ACC112 (cell line): ENCODE data around the gene DUSP16.
A peak's percentile ranks its signal among the peaks of the same experiment; 100 is the strongest.

ENCODE experiments used
- H2AFZ ChIP-seq: fragments of 200-600 bp; sonication (generic); one replicate; pipeline ENCODE4 v1.6.0; 2017; ENCODE audit warnings: antibody characterized with exemption, low read length; ENCODE audit not compliant: unreplicated experiment
- H3K27ac ChIP-seq: fragments of 200-600 bp; sonication (generic); 2 replicates; pipeline ENCODE4 v1.5.1; 2014; ENCODE audit warnings: low read depth, mild to moderate bottlenecking, antibody characterized with exemption, low read length, moderate library complexity
- H3K27me3 ChIP-seq: fragments of 200-600 bp; sonication (generic); 2 replicates; pipeline ENCODE4 v1.6.1; 2014; ENCODE audit warnings: mild to moderate bottlenecking, antibody characterized with exemption, low read length, moderate library complexity, mixed read lengths; ENCODE audit not compliant: insufficient read depth
- H3K36me3 ChIP-seq: fragments of 200-600 bp; sonication (generic); 2 replicates; pipeline ENCODE4 v1.6.1; 2016; ENCODE audit warnings: mild to moderate bottlenecking, antibody characterized with exemption, low read length, moderate library complexity, mixed read lengths; ENCODE audit not compliant: insufficient read depth
- H3K4me1 ChIP-seq: fragments of 200-600 bp; sonication (generic); one replicate; pipeline ENCODE4 v1.6.1; 2016; ENCODE audit warnings: low read length, mixed read lengths; ENCODE audit not compliant: insufficient read depth, unreplicated experiment, control insufficient read depth
- H3K4me3 ChIP-seq: fragments of 200-600 bp; sonication (generic); 2 replicates; pipeline ENCODE4 v1.5.1; 2014; ENCODE audit warnings: mild to moderate bottlenecking, low read depth, low read length
- H3K79me2 ChIP-seq: fragments of 200-600 bp; sonication (generic); one replicate; pipeline ENCODE4 v1.6.0; 2016; ENCODE audit warnings: low read length; ENCODE audit not compliant: control insufficient read depth, unreplicated experiment, insufficient read depth

DUSP16 gene

GRCh38 chr12:12441429-12441807 lies 121.2 kb downstream of the DUSP16 start:
- Histone ChIP-seq H3K27ac (peak overlapping the region; percentile 82; the same call in 1 of the 2 replicates), H3K4me1 (peaks cover 23% of the 10 kb centered on the region), H3K79me2 (no peaks in the 10 kb centered on the region), H3K36me3 (peaks cover 10% of the 10 kb centered on the region), H3K27me3 (no peaks in the 10 kb centered on the region), H3K4me3 (no peak overlapping the region), H2AFZ (no peak overlapping the region)

GRCh38 chr12:12440784-12441428 lies 121.8 kb downstream of the DUSP16 start:
- Histone ChIP-seq H3K79me2 (no peaks in the 10 kb centered on the region), H3K36me3 (peaks cover 10% of the 10 kb centered on the region), H3K4me3 (no peak overlapping the region), H2AFZ (no peak overlapping the region), H3K27me3 (no peaks in the 10 kb centered on the region), H3K4me1 (peaks cover 23% of the 10 kb centered on the region), H3K27ac (no peak overlapping the region)

GRCh38 chr12:12439636-12440035 lies 123.0 kb downstream of the DUSP16 start:
- peak overlapping the region; percentile 40; the same call in 1 of the 2 replicates for H3K27ac ChIP-seq
- no peaks in the 10 kb centered on the region for H3K79me2 ChIP-seq
- H2AFZ ChIP-seq, result no peak overlapping the region
- H3K4me1 ChIP-seq, result peaks cover 23% of the 10 kb centered on the region
- H3K36me3 ChIP-seq, result peaks cover 10% of the 10 kb centered on the region
- no peaks in the 10 kb centered on the region for H3K27me3 ChIP-seq
- no peak overlapping the region for H3K4me3 ChIP-seq

- Histone ChIP-seq H3K36me3 (peaks cover 10% of the 10 kb centered on the region), H3K27ac (no peak overlapping the region; the same call in 1 of the 2 replicates), H2AFZ (no peak overlapping the region), H3K4me3 (no peak overlapping the region), H3K79me2 (no peaks in the 10 kb centered on the region), H3K27me3 (no peaks in the 10 kb centered on the region), H3K4me1 (peaks cover 11% of the 10 kb centered on the region)
Observed at GRCh38 chr12:12436831-12437345, 125.8 kb downstream of the DUSP16 start.

- Histone ChIP-seq H3K27ac (no peak overlapping the region), H3K4me1 (peaks cover 8% of the 10 kb centered on the region)
Observed at GRCh38 chr12:12433203-12433731, 129.4 kb downstream of the DUSP16 start.

GRCh38 chr12:12432364-12432763 lies 130.3 kb downstream of the DUSP16 start:
- H3K79me2 ChIP-seq, result no peaks in the 10 kb centered on the region
- H3K27ac ChIP-seq, result no peak overlapping the region
- no peak overlapping the region for H3K4me3 ChIP-seq
- H3K27me3 ChIP-seq, result no peaks in the 10 kb centered on the region
- peaks cover 8% of the 10 kb centered on the region for H3K4me1 ChIP-seq
- H2AFZ ChIP-seq, result no peak overlapping the region
- H3K36me3 ChIP-seq, result peaks cover 5% of the 10 kb centered on the region

More at GRCh38 chr12:12433203-12433731, 129.4 kb downstream of the DUSP16 start:
- Histone ChIP-seq H3K36me3 (peaks cover 10% of the 10 kb centered on the region), H3K4me3 (no peak overlapping the region), H3K27me3 (no peaks in the 10 kb centered on the region), H2AFZ (no peak overlapping the region), H3K79me2 (no peaks in the 10 kb centered on the region)

- H3K4me1 ChIP-seq, result peaks cover 8% of the 10 kb centered on the region
- no peaks in the 10 kb centered on the region for H3K79me2 ChIP-seq
- no peak overlapping the region for H3K4me3 ChIP-seq
- H3K36me3 ChIP-seq, result no peaks in the 10 kb centered on the region
- H3K27ac ChIP-seq, result no peak overlapping the region
- H2AFZ ChIP-seq, result no peak overlapping the region
- H3K27me3 ChIP-seq, result no peaks in the 10 kb centered on the region
Observed at GRCh38 chr12:12428961-12429657, 133.6 kb downstream of the DUSP16 start.

GRCh38 chr12:12428047-12428446 lies 134.6 kb downstream of the DUSP16 start:
- Histone ChIP-seq H3K79me2 (no peaks in the 10 kb centered on the region), H2AFZ (no peak overlapping the region), H3K27me3 (no peaks in the 10 kb centered on the region), H3K36me3 (no peaks in the 10 kb centered on the region), H3K4me3 (no peak overlapping the region), H3K4me1 (peaks cover 8% of the 10 kb centered on the region), H3K27ac (no peak overlapping the region)

- peaks cover 5% of the 10 kb centered on the region for H3K4me1 ChIP-seq
- H2AFZ ChIP-seq, result no peak overlapping the region
- H3K79me2 ChIP-seq, result no peaks in the 10 kb centered on the region
- no peak overlapping the region for H3K27ac ChIP-seq
- peaks cover under 1% of the 10 kb centered on the region; the same call in 1 of the 2 replicates for H3K36me3 ChIP-seq
- H3K27me3 ChIP-seq, result no peaks in the 10 kb centered on the region
- no peak overlapping the region for H3K4me3 ChIP-seq
Observed at GRCh38 chr12:12427568-12427967, 135.1 kb downstream of the DUSP16 start.

GRCh38 chr12:12425616-12426015 lies 137.0 kb downstream of the DUSP16 start:
- Histone ChIP-seq H3K79me2 (no peaks in the 10 kb centered on the region), H3K36me3 (peaks cover 3% of the 10 kb centered on the region; the same call in 1 of the 2 replicates), H3K27ac (no peak overlapping the region)

More at GRCh38 chr12:12425616-12426015, 137.0 kb downstream of the DUSP16 start:
- Histone ChIP-seq H3K4me3 (no peak overlapping the region), H3K4me1 (no peaks in the 10 kb centered on the region), H3K27me3 (no peaks in the 10 kb centered on the region), H2AFZ (no peak overlapping the region)
